ENCODE data around the gene HMG20B.

HMG20B gene

GRCh38 chr19:3613818-3614661, 41.3 kb downstream of the HMG20B start:
- no peak for TF ChIP-seq CTCF (IDR thresholded peaks at IDR 0.05; ENCODE audit: low read depth, low read length)
- no peak for TF ChIP-seq EZH2phosphoT487 (IDR thresholded peaks at IDR 0.05; ENCODE audit: low read depth)
- Histone ChIP-seq H4K20me1 (ENCODE audit: insufficient read depth, low read length) (no peaks in the 10 kb centered on the region), H3K9me3 (ENCODE audit: insufficient read depth, low read length) (no peaks in the 10 kb centered on the region), H3K79me2 (ENCODE audit: low read length) (no peaks in the 10 kb centered on the region), H3K4me2 (ENCODE audit: low read length) (no peak overlapping the region), H3K4me1 (ENCODE audit: low read length) (no peaks in the 10 kb centered on the region), H3K27me3 (ENCODE audit: low read depth, low read length) (no peaks in the 10 kb centered on the region), H3K36me3 (replicated peaks; ENCODE audit: low read depth, low read length) (peaks cover 11% of the 10 kb centered on the region), H2AFZ (ENCODE audit: low read depth, low read length) (no peak overlapping the region), H3K4me3 (ENCODE audit: low read length) (no peak overlapping the region), H3K9ac (ENCODE audit: low read length) (no peak overlapping the region), H3K27ac (ENCODE audit: low read length) (no peak overlapping the region)

- Histone ChIP-seq H3K4me2 (ENCODE audit: low read length) (no peak overlapping the region), H3K27me3 (ENCODE audit: low read depth, low read length) (no peaks in the 10 kb centered on the region), H4K20me1 (ENCODE audit: insufficient read depth, low read length) (no peaks in the 10 kb centered on the region), H3K27ac (ENCODE audit: low read length) (no peak overlapping the region), H2AFZ (ENCODE audit: low read depth, low read length) (no peak overlapping the region), H3K9ac (ENCODE audit: low read length) (no peak overlapping the region), H3K4me1 (ENCODE audit: low read length) (no peaks in the 10 kb centered on the region), H3K36me3 (replicated peaks; ENCODE audit: low read depth, low read length) (peaks cover 12% of the 10 kb centered on the region), H3K4me3 (ENCODE audit: low read length) (no peak overlapping the region), H3K79me2 (ENCODE audit: low read length) (no peaks in the 10 kb centered on the region), H3K9me3 (ENCODE audit: insufficient read depth, low read length) (no peaks in the 10 kb centered on the region)
- TF ChIP-seq CTCF (IDR thresholded peaks at IDR 0.05; ENCODE audit: low read depth, low read length) = no peak
Observed at GRCh38 chr19:3614858-3615505, 42.2 kb downstream of the HMG20B start.

GRCh38 chr19:3615524-3616135, 42.9 kb downstream of the HMG20B start:
- no peak overlapping the region for H3K4me2 ChIP-seq (ENCODE audit: low read length)
- no peaks in the 10 kb centered on the region for H3K9me3 ChIP-seq (ENCODE audit: insufficient read depth, low read length)
- H4K20me1 ChIP-seq (ENCODE audit: insufficient read depth, low read length) = no peaks in the 10 kb centered on the region
- no peaks in the 10 kb centered on the region for H3K79me2 ChIP-seq (ENCODE audit: low read length)
- H3K9ac ChIP-seq (ENCODE audit: low read length) = no peak overlapping the region
- peaks cover 15% of the 10 kb centered on the region for H3K36me3 ChIP-seq (replicated peaks; ENCODE audit: low read depth, low read length)
- H3K4me1 ChIP-seq (ENCODE audit: low read length) = no peaks in the 10 kb centered on the region
- no peaks in the 10 kb centered on the region for H3K27me3 ChIP-seq (ENCODE audit: low read depth, low read length)
- H3K27ac ChIP-seq (ENCODE audit: low read length) = no peak overlapping the region
- no peak overlapping the region for H3K4me3 ChIP-seq (ENCODE audit: low read length)
- H2AFZ ChIP-seq (ENCODE audit: low read depth, low read length) = no peak overlapping the region
- TF ChIP-seq CTCF (IDR thresholded peaks at IDR 0.05; ENCODE audit: low read depth, low read length) (no peak), EZH2phosphoT487 (IDR thresholded peaks at IDR 0.05; ENCODE audit: low read depth) (no peak)

- TF ChIP-seq CTCF (IDR thresholded peaks at IDR 0.05; ENCODE audit: low read depth, low read length) (no peak), EZH2phosphoT487 (IDR thresholded peaks at IDR 0.05; ENCODE audit: low read depth) (no peak)
- Histone ChIP-seq H3K4me3 (ENCODE audit: low read length) (no peak overlapping the region), H3K79me2 (ENCODE audit: low read length) (no peaks in the 10 kb centered on the region), H3K27me3 (ENCODE audit: low read depth, low read length) (no peaks in the 10 kb centered on the region), H3K9ac (ENCODE audit: low read length) (no peak overlapping the region), H3K27ac (ENCODE audit: low read length) (no peak overlapping the region), H3K4me2 (ENCODE audit: low read length) (no peak overlapping the region), H4K20me1 (ENCODE audit: insufficient read depth, low read length) (no peaks in the 10 kb centered on the region), H3K4me1 (ENCODE audit: low read length) (no peaks in the 10 kb centered on the region), H2AFZ (ENCODE audit: low read depth, low read length) (no peak overlapping the region), H3K9me3 (ENCODE audit: insufficient read depth, low read length) (no peaks in the 10 kb centered on the region), H3K36me3 (replicated peaks; ENCODE audit: low read depth, low read length) (peaks cover 16% of the 10 kb centered on the region)
Observed at GRCh38 chr19:3617463-3617862, 44.7 kb downstream of the HMG20B start.
